G401.6 (cell line): Measurements from ENCODE around the gene C1QTNF5.

Experiments used
- FAIRE-seq: peaks from 2 replicates; lab custom pipeline; 2012; peaks lifted over from hg19 to GRCh38; lab: Jason Lieb, UNC

The C1QTNF5 gene

GRCh38 chr11:119290894-119291497, 49.7 kb downstream of the C1QTNF5 start:
- no peak for FAIRE-seq
